ENCODE measurements around the gene METTL16.

METTL16 gene

GRCh38 chr17:2393954-2394749 is 117.5 kb downstream of the METTL16 start:
- DNase-seq = no peak

- DNase-seq = peak; percentile 90
Observed at GRCh38 chr17:2393174-2393953, 118.3 kb downstream of the METTL16 start.

- DNase-seq = peak; percentile 99
Observed at GRCh38 chr17:2392252-2393173, 119.2 kb downstream of the METTL16 start.

GRCh38 chr17:2391597-2392251 is 120.0 kb downstream of the METTL16 start:
- no peak for DNase-seq

- no peak for DNase-seq
Observed at GRCh38 chr17:2390199-2390836, 121.4 kb downstream of the METTL16 start.

- DNase-seq = no peak
Observed at GRCh38 chr17:2388683-2389055, 123.0 kb downstream of the METTL16 start.

GRCh38 chr17:2388020-2388682 is 123.5 kb downstream of the METTL16 start:
- DNase-seq = no peak

- no peak for DNase-seq
Observed at GRCh38 chr17:2387086-2388019, 124.3 kb downstream of the METTL16 start.

- no peak for DNase-seq
Observed at GRCh38 chr17:2386400-2387085, 125.1 kb downstream of the METTL16 start.

GRCh38 chr17:2385240-2386210 is 126.2 kb downstream of the METTL16 start:
- DNase-seq = no peak

- DNase-seq = no peak
Observed at GRCh38 chr17:2384439-2385127, 127.1 kb downstream of the METTL16 start.

GRCh38 chr17:2383628-2384167 is 128.0 kb downstream of the METTL16 start:
- no peak for DNase-seq

- no peak for DNase-seq
Observed at GRCh38 chr17:2380950-2381649, 130.6 kb downstream of the METTL16 start.

- no peak for DNase-seq
Observed at GRCh38 chr17:2380226-2380922, 131.3 kb downstream of the METTL16 start.

GRCh38 chr17:2379489-2380225 is 132.0 kb downstream of the METTL16 start:
- DNase-seq = no peak
